Lung (tissue), 12 donors: ENCODE results near the gene MYORG. TPM values are rescaled to one million over a fixed set of nuclear protein-coding genes. Genes with fewer than 3 reads are reported as not detected.

Experiments
- ATAC-seq: fragments of 200-7000 bp; cut with Tn5 transposase; one replicate; pipeline ENCODE4 v1.9.1; 2020; ENCODE audit warnings: moderate number of reproducible peaks; ENCODE audit not compliant: insufficient read depth, low FRiP score
- DNase-seq, 3 donors: peaks; one replicate each; pipeline ENCODE4 v3.0.0-alpha.2; 2013 to 2017
- H3K27ac ChIP-seq, 2 donors: one replicate each; pipeline ENCODE4 v1.5.1; 2013; ENCODE audit warnings: mild to moderate bottlenecking in 2 of 2, moderate library complexity in 2 of 2, control low read depth in 1 of 2, inconsistent platforms in 1 of 2, low read depth in 1 of 2, low read length in 1 of 2
- H3K27me3 ChIP-seq, 3 donors: one replicate each; pipeline ENCODE4 v1.5.1; 2013; ENCODE audit warnings: low read length in 2 of 3; ENCODE audit not compliant: control insufficient read depth in 3 of 3, insufficient read depth in 3 of 3
- H3K36me3 ChIP-seq, 4 donors: one replicate each; pipeline ENCODE4 v1.5.1; 2013; ENCODE audit warnings: low read length in 4 of 4, mild to moderate bottlenecking in 1 of 4, moderate library complexity in 1 of 4; ENCODE audit not compliant: control insufficient read depth in 4 of 4, insufficient read depth in 4 of 4
- H3K4me1 ChIP-seq, 5 donors: one replicate each; pipeline ENCODE4 v1.5.1; 2013; ENCODE audit warnings: low read length in 5 of 5, mild to moderate bottlenecking in 2 of 5, moderate library complexity in 1 of 5; ENCODE audit not compliant: control insufficient read depth in 5 of 5, insufficient read depth in 5 of 5
- H3K4me3 ChIP-seq: one replicate; pipeline ENCODE4 v1.5.1; 2013; ENCODE audit warnings: mild to moderate bottlenecking, control low read depth, moderate library complexity
- H3K9ac ChIP-seq, 2 donors: one replicate each; pipeline ENCODE4 v1.5.1; 2013; ENCODE audit warnings: low read length in 2 of 2, control low read depth in 1 of 2; ENCODE audit not compliant: insufficient read depth in 1 of 2
- H3K9me3 ChIP-seq, 4 donors: one replicate each; pipeline ENCODE4 v1.5.1; 2013; ENCODE audit warnings: low read length in 3 of 4, mild to moderate bottlenecking in 1 of 4, moderate library complexity in 1 of 4; ENCODE audit not compliant: control insufficient read depth in 4 of 4, insufficient read depth in 3 of 4
- CTCF ChIP-seq: IDR thresholded peaks from 2 replicates; pipeline ENCODE4 v1.5.1; 2012; ENCODE audit warnings: mild to moderate bottlenecking; ENCODE audit errors: control extremely low read depth, extremely low read depth
- WGBS, 2 donors: extraction: QIAGEN DNeasy Blood & Tissue Kit; methylation state at CpG; one replicate each; pipeline ENCODE4 v1.1.7; 2013; 5-methylcytosine and 5-hydroxymethylcytosine counted together
- polyA plus RNA-seq, 2 donors: library from polyadenylated mRNA; stranded (reverse); fragments of 200-250 nt; gene quantifications; one replicate each; pipeline ENCODE4 v1.2.1, GENCODE V29; 2013
- total RNA-seq, 2 donors: library from RNA; depleted of rRNA in 1 of 2; stranded (reverse); fragments of >200 nt in 1 of 2; gene quantifications; one replicate each; pipeline ENCODE4 v1.2.1, GENCODE V29; 2014 to 2021
- donor health status: control.
- donor health status: control.
- donor health status: Bipolar disorder and iron deficiency.
- donor health status: healthy.
- donor health status: DM: yes; HTN: yes; CAD: no.

The MYORG gene
- total and polyA plus RNA-seq, 4 donors, result 1.4 to 12.2 (median 4.9) TPM

DNA sequence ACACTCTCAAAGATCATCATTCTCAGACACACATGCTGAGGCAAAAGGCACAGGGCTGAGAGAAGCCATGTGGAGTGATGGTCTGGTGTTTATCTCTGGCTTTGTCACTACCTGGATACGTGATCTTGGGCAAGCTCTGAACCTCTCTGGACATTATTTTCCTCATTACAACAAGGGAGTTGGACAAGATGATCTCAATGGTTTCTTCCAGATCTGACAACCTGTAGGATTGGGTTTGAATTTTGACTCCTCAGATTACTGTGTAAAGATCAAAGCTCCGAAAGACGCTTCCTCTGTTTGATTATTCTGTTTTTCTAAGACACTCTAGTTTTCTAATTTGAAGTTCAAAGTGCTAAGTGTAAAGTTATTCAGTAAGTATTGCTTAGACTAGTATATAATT, 27.4 kb downstream of the MYORG start:
- H3K36me3 ChIP-seq, result peaks cover 0 to 5% (median 2%) of the 10 kb centered on the region in 4 donors
- 94 to 98% methylated on average over 3 of the region's 3 CpGs for WGBS, 2 donors
- peaks cover 0 to 6% (median 0%) of the 10 kb centered on the region in 5 donors for H3K4me1 ChIP-seq

DNA sequence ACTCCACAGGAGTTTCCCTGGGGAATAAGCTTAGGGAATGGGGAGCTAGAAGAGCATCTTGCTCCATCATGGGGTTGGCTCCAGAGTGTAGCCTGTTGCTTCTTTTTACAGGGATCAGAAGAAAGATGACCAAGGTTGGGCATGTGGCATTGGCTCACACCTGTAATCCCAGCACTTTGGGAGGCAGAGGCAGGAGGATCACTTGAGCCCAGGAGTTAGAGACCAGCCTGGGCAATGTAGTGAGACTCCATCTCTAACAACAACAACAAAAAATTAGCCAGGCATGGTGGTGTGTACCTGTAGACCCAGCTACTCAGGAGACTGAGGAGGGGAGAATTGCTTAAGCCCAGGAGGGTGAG, 28.9 kb downstream of the MYORG start:
- no peak for TF ChIP-seq CTCF
- Histone ChIP-seq H3K9me3 (no peaks in the 10 kb centered on the region), H3K36me3 (peaks cover 3 to 10% (median 7%) of the 10 kb centered on the region in 4 donors), H3K27me3 (no peaks in the 10 kb centered on the region), H3K4me1 (peaks cover 0 to 6% (median 5%) of the 10 kb centered on the region in 5 donors), H3K27ac (no peak overlapping the region), H3K9ac (no peak overlapping the region), H3K4me3 (no peak overlapping the region)
- DNase-seq (no peak), ATAC-seq (no peak)

More for the DNA sequence above, 27.4 kb downstream of the MYORG start:
- ATAC-seq (no peak), DNase-seq (no peak)
- no peak for TF ChIP-seq CTCF
- no peaks in the 10 kb centered on the region for H3K9me3 ChIP-seq
- H3K27ac ChIP-seq, result no peak overlapping the region
- no peak overlapping the region for H3K4me3 ChIP-seq
- H3K27me3 ChIP-seq, result no peaks in the 10 kb centered on the region
- H3K9ac ChIP-seq, result no peak overlapping the region

- no peak for DNase-seq
- TF ChIP-seq CTCF, result no peak
Measured at GRCh38 chr9:34346873-34347799, 29.6 kb downstream of the MYORG start.

More at GRCh38 chr9:34346873-34347799, 29.6 kb downstream of the MYORG start:
- H3K4me1 ChIP-seq, result peaks cover 0 to 6% (median 5%) of the 10 kb centered on the region in 5 donors
- no peak overlapping the region for H3K27ac ChIP-seq
- H3K27me3 ChIP-seq, result no peaks in the 10 kb centered on the region
- ATAC-seq, result no peak
- peaks cover 3 to 12% (median 7%) of the 10 kb centered on the region in 4 donors for H3K36me3 ChIP-seq
- 92 to 94% methylated on average over 15 of the region's 15 CpGs for WGBS, 2 donors
- no peak overlapping the region for H3K9ac ChIP-seq
- no peaks in the 10 kb centered on the region for H3K9me3 ChIP-seq
- no peak overlapping the region for H3K4me3 ChIP-seq
